Measurements from ENCODE around the gene PRCD.
"Not testable (repeated sequence)": the region's sequence is repeated elsewhere in the genome, so short reads cannot be mapped to it uniquely, and the experiment has no call there.

PRCD gene

DNA sequence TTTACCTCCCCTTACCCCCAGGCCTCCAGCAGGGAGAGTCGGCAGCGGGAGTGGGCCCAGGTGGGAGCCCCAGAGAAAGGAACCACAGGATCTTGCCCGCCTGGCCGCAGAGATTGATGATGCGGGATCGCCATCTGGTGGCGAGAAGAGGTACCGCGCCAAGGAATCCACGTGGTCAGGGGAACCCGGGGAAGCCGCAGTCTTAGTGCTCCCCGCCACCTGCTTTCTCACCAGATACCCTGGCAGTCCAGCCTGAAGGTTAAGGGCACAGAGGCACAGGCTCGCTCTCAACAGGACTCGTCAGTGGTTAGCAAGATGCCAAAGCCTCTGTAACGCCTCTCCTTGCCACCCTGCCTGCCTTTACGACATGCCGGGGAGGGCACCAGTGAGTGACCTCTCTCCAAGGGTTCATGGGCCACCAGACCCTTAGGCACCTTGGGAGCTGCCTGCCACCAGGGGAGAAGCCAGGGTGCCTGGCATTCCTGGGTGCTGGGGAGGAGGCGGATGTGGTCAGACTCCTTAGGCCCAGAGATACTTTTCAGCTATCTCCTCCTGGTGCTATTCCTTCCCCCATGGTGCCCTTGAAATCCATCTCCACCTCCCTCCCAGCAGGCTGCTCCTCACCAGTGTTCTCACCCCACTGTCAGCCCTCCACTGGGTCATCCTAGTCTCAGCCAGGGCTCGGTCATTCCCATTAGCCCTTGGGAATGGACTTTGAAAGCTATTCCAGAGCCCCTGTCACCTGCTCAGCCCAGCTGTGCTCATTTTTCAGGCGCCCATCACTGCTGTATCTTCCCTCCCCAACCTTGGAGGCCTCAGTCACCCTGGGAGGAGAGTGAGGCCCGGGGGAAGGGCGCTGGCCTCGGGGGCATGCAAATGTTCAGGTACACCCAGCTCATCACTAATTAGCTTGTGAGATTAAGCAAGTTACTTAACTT is 33.2 kb upstream of the PRCD start:
- DNase-seq, result peak; percentile 57

DNA sequence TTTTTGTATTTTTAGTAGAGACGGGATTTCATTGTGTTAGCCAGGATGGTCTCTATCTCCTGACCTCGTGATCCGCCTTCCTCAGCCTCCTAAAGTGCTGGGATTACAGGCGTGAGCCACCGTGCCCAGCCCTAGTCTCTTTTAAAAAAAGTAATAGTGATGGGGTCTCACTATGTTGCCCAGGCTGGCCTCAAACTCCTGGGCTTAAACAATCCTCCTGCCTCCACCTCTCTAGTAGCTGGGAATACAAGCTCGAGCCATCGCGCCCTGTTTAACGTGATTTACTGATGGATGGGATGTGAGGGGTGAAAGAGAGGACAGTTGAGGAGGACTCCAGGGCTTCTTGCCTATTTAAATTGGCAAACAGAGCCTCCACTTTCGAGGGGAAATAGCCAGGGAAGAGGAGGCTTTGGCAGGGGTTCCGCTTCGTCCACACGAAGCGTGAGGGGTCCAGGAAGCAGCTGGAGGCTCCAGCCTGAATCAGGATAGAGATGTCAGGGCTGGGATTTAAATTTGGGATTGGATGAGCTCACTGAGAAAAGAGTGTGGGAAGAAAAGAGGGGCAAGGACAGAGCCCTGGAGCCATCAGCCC is 31.3 kb upstream of the PRCD start:
- not testable (repeated sequence) for DNase-seq

DNA sequence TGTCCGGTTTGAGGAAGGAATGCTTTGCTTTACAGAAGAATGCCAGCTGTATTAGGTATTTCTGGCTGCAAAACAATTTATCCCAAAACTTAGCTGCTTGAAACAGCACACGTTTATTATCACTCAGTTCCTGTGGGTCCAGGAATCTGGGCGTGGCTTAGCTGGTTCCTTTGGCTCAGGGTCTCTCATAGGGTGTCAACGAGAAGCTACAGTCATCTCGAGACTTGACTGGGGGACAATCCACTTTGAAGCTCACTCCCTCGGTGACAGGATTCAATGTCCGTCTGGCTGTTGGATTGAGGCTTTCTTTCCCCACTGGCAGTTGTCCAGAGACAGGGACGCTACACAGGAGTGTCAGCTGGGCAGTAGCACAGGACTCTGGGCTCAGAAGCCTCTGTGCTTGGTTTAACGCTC is 29.0 kb upstream of the PRCD start:
- DNase-seq, result no peak

DNA sequence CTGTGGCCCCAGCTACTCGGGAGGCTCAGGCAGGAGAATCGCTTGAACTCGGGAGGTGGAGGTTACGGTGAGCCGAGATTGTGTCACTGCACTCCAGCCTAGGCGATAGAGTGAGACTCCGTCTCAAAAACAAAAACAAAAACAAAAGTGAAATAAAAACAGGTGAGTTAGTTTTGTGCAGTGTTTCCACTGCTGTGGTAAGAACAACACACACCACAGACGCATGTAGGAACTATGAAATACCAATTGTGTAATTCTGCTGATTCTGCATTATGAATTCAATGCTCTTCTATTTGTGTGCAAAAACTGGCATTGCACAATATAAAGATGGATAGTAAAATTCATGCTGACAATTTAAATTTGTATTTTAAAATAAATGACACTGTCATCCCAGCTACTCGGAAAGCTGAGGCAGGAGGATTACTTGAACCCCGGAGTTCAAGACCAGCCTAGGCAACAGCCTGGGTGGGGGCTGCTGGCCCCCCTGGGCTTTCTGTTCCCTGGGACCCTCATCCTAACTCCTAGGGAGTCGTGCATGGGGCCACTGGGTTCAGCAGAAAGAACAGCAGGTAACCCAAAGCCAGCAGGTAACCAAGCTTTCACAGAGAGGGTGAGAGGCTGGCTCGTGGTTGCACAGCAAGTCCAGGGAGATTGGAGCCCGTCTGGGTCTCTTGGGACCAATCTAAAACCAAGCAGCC is 28.0 kb upstream of the PRCD start:
- no peak for DNase-seq

- DNase-seq, result no peak
Observed at GRCh38 chr17:76512366-76513305, 27.2 kb upstream of the PRCD start.

DNA sequence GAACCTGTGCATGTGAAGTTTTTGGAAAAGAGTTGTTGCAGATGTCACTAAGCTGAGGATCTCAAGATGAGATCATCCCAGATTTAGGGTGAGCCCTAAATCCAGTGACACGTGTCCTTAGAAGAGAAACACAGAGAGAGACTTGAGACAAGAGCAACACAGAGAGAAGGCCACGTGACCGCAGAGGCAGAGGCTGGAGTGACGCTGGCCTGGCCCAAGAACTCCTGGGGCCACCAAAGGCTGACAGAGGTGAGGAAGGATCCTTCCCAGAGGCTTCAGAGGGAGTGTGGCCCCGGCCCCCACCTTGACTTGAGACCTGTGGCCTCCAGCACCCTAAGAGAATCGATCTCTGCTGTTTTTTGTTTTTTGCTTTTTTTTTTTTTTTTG is 26.5 kb upstream of the PRCD start:
- DNase-seq, result no peak

DNA sequence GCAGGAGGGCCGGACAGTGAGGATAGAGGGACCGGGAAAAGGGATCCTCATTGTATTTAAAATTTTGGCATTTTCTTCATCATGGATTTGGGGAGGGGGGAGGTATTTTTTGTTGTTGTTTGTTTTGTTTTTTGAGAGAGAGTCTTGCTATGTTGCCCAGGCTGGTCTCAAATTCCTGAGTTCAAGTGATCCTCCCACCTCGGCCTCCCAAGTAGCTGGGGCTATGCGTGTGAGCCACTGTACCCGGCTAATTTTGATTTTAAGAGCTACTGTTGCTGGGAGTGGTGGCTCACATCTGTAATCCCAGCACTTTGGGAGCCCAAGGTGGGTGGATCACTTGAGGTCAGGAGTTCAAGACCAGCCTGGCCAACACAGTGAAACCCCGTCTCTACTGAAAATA is 25.5 kb upstream of the PRCD start:
- DNase-seq, result not testable (repeated sequence)

GRCh38 chr17:76515274-76515949 is 24.4 kb upstream of the PRCD start:
- DNase-seq, result peak; percentile 84

DNA sequence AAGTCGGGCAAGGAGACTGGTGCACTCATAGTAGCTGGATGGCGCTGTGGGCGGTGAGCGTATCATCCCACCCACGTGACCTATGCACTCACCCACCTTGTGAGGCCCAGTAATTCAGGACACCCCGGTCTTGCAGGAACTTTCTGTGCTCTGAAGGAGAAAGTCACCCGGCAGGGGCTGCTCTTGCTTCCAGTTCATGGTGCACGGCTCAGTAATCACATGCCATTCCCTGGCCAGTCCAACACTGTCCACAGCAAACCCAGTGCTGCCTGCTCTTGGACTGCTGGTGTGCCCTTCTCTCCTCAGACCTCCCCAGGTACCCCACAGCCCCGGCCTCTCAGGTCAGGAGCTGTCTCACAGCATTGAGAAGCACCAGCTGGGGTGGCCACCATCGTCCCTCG is 22.2 kb upstream of the PRCD start:
- no peak for DNase-seq

DNA sequence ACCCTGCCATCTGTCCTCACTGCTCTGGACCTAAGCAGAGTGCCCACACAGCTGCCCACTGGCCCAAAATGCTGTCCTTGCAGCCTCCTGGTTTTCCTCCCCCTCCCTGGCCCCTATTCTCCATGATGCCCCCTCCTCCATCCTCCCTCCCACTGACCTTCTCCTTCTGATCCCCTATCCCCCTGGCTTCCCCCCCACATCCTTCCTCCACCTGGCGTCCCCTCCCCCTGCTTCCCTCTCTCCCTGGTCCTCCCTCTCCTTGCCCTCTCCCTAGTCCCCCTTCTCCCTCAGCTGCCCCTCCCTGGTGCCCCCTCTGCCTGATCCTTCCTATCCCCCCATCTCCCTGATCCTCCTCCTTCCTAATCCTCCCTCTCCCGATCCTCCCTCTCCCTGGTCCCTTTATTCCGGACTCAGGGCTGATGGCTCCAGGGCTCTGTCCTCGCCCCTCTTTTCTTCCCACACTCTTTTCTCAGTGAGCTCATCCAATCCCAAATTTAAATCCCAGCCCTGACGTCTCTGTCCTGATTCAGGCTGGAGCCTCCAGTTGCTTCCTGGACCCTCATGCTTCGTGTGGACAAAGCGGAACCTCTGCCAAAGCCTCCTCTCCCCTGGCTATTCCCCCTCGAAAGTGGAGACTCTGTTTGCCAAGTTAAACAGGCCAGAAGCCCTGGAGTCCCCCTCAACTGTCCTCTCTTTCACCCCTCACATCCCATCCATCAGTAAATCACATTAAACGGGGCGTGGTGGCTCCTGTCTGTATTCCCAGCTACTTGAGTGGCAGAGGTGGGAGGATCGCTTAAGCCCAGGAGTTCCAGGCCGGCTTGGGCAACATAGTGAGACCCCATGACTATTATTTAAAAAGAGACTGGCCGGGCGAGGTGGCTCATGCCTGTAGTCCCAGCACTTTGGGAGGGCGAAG is 20.5 kb upstream of the PRCD start:
- DNase-seq, result no peak

DNA sequence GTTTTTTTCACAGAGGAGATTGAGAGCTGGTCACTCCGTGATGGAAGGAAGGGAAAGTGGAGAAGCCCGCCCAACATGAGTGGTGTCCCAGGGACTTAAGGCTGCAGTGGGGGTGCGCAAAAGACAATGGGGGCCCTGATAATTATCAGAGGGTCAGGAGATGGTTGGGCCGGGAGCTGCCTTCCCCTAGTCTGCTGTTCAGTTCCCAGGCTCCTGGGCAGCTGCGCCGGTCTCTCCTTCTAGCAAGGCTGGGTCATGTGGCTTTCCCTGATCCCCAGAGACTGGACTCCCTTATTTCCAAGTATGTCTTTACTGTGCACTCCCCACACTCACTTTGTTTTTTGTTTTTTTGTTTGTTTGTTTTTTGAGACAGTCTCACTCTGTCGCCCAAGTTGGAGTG is 18.6 kb upstream of the PRCD start:
- no peak for DNase-seq

- not testable (repeated sequence) for DNase-seq
Observed at GRCh38 chr17:76521683-76522082, 18.2 kb upstream of the PRCD start.

GRCh38 chr17:76523084-76524037 is 16.5 kb upstream of the PRCD start:
- no peak for DNase-seq

DNA sequence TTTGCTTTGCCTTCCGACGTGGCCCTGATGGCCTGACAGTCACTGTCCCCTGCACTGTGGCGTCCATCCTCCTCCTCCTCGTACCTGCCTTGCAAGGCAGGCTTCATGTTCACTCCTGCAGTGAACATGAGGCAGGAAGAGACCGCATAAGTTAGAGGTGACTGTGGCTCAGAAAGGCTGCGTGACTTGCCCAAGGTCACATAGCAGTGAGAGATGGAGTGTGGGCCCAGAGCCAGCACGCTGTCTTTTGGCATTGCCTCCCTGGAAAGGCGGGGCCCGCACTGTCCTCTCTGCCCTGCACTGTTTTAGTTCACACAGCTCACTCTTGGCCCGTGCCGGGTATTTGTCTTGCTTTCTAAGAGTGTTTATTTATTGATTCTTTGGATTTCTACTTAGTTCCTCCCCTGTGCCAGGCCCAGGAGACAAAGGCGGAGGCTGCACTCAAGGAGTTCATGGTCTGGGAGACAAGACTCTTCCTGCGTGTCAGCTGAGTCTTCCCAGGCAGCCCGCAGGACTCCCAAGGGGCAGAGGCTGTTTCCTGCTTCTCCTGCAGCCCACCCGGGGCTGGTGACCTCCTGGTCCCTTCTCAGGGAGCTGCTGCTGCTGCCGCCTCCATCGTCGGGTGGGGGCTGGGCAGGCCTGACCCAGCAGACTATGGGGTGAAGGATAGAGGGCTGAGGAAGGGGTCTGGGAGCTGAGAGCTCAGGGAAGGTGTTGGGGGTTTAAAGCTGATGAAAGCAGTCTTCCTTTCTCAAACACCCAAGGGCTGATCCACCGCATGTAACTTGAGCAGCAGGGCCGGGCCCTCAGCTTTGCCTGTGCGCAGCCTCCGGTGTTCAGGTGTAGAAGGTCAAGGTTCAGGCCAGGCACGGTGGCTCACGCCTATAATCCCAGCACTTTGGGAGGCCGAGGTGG is 15.0 kb upstream of the PRCD start:
- no peak for DNase-seq

- not testable (repeated sequence) for DNase-seq
Observed at GRCh38 chr17:76525513-76525833, 14.4 kb upstream of the PRCD start.

- not testable (repeated sequence) for DNase-seq
Observed at GRCh38 chr17:76527016-76527415, 12.8 kb upstream of the PRCD start.

GRCh38 chr17:76527430-76528111 is 12.3 kb upstream of the PRCD start:
- DNase-seq, result peak; percentile 68

GRCh38 chr17:76528156-76528527 is 11.7 kb upstream of the PRCD start:
- no peak for DNase-seq

Data from fibroblast of skin of right quadriceps (primary cell).